Mucosa of descending colon (tissue), 3 donors: ENCODE measurements around the gene PACC1. TPM values are rescaled to one million over a fixed set of nuclear protein-coding genes. Genes with fewer than 3 reads are reported as not detected.
A peak's percentile ranks its signal among the peaks of the same experiment; 100 is the strongest.

Experiments used
- ATAC-seq: fragments of 200-7000 bp; cut with Tn5 transposase; one replicate; pipeline ENCODE4 v1.9.1; 2020; ENCODE audit warnings: mild to moderate bottlenecking, moderate library complexity
- DNase-seq, 3 donors: peaks; one replicate each; pipeline ENCODE4 v3.0.0-alpha.2; 2020
- H3K36me3 ChIP-seq: fragments of 200-600 bp; one replicate; pipeline ENCODE4 v1.8.0; 2021; ENCODE audit warnings: low read depth, mild to moderate bottlenecking
- H3K4me1 ChIP-seq: fragments of 200-600 bp; one replicate; pipeline ENCODE4 v1.8.0; 2021; ENCODE audit warnings: low read depth, mild to moderate bottlenecking
- H3K4me3 ChIP-seq: fragments of 200-600 bp; one replicate; pipeline ENCODE4 v1.8.0; 2021; ENCODE audit warnings: mild to moderate bottlenecking
- H3K9me3 ChIP-seq: fragments of 200-600 bp; one replicate; pipeline ENCODE4 v1.8.0; 2021; ENCODE audit warnings: mild to moderate bottlenecking
- CTCF ChIP-seq: fragments of 200-600 bp; IDR thresholded peaks from one replicate; pipeline ENCODE4 v1.8.0; 2022; ENCODE audit warnings: antibody characterized with exemption, mild to moderate bottlenecking
- intact Hi-C, 2 donors: fragments of 100-400 bp; cut with DNase I in 1 of 2; cut with micrococcal nuclease in 1 of 2; formaldehyde crosslinking; loops; one replicate each; pipeline versions ENCODE4 v1.11.0 to v1.11.1; 2022; cut with DNase I, micrococcal nuclease
- total RNA-seq, 3 donors: library from RNA; stranded (reverse); fragmentation: NEBNext Ultra II Directional in 2 of 3; extraction: Animal tissue kit (Norgen Biotek cat#: 25700) in 2 of 3; gene quantifications; one replicate each; pipeline versions ENCODE4 v1.2.1 to v1.2.4, GENCODE V29; 2021 to 2023
- donor health status: DM: no; HTN: no; CAD: no; lungs with moderate emphysema.
- donor health status: DM: no; HTN: no; CAD: no.
- donor health status: DM: no; HTN: yes; CAD: no.

Gene PACC1
- total RNA-seq, 3 donors from 2014 or later, result 2.5 to 4.4 (median 3.4) TPM

- H3K36me3 ChIP-seq, result no peaks in the 10 kb centered on the region
- H3K4me3 ChIP-seq, result no peak overlapping the region
- no peaks in the 10 kb centered on the region for H3K9me3 ChIP-seq
- intact Hi-C loops, result no loop called here
- peaks cover 14% of the 10 kb centered on the region for H3K4me1 ChIP-seq
- DNase-seq (peak in 1 of 3 donors; percentile 16), ATAC-seq (no peak)
- no peak for TF ChIP-seq CTCF
Observed at GRCh38 chr1:212433577-212434462, 19.1 kb upstream of the PACC1 start.

GRCh38 chr1:212432661-212433576 lies 18.2 kb upstream of the PACC1 start, which contains the start of gene NENF:
NENF (plus strand) TSS chr1:212432920; CDS start chr1:212432944, 24 bp downstream.
- H3K36me3 ChIP-seq, result no peaks in the 10 kb centered on the region
- TF ChIP-seq CTCF, result no peak
- H3K4me1 ChIP-seq, result peaks cover 14% of the 10 kb centered on the region
- H3K4me3 ChIP-seq, result peak within 1 kb of the TSS; percentile 67
- ATAC-seq, result peak; percentile 98
- DNase-seq, result peak; percentile 89 to 93 (median 90)
- H3K9me3 ChIP-seq, result no peaks in the 10 kb centered on the region
- intact Hi-C loops, result no loop called here

GRCh38 chr1:212432272-212432660 lies 17.6 kb upstream of the PACC1 start:
- H3K9me3 ChIP-seq, result no peaks in the 10 kb centered on the region
- no peak overlapping the region for H3K4me3 ChIP-seq
- intact Hi-C loops, result no loop called here
- DNase-seq (peak in 1 of 3 donors; percentile 31), ATAC-seq (no peak)
- TF ChIP-seq CTCF, result no peak
- H3K36me3 ChIP-seq, result no peaks in the 10 kb centered on the region
- H3K4me1 ChIP-seq, result peaks cover 14% of the 10 kb centered on the region

GRCh38 chr1:212431644-212432043 lies 17.0 kb upstream of the PACC1 start:
- DNase-seq (peak in 1 of 3 donors; percentile 15), ATAC-seq (peak; percentile 4)
- Histone ChIP-seq H3K36me3 (no peaks in the 10 kb centered on the region), H3K4me1 (peaks cover 14% of the 10 kb centered on the region), H3K4me3 (no peak overlapping the region), H3K9me3 (no peaks in the 10 kb centered on the region)
- intact Hi-C loops, result no loop called here
- TF ChIP-seq CTCF, result no peak

GRCh38 chr1:212430955-212431394 lies 16.3 kb upstream of the PACC1 start:
- no peaks in the 10 kb centered on the region for H3K36me3 ChIP-seq
- DNase-seq (peak in 1 of 3 donors; percentile 89), ATAC-seq (peak; percentile 62)
- no peak overlapping the region for H3K4me3 ChIP-seq
- intact Hi-C loops, result no loop called here
- TF ChIP-seq CTCF, result no peak
- no peaks in the 10 kb centered on the region for H3K9me3 ChIP-seq
- peaks cover 14% of the 10 kb centered on the region for H3K4me1 ChIP-seq
